Measurements from ENCODE around the gene GRM2. TPM values are rescaled to one million over a fixed set of nuclear protein-coding genes. Genes with fewer than 3 reads are reported as not detected.

Gene GRM2
- total and polyA plus RNA-seq, 2 of the 8 experiments (the other 6 are each of a cell fraction or from before 2014, with no cell fraction given), result 3.9 to 10.5 TPM

DNA sequence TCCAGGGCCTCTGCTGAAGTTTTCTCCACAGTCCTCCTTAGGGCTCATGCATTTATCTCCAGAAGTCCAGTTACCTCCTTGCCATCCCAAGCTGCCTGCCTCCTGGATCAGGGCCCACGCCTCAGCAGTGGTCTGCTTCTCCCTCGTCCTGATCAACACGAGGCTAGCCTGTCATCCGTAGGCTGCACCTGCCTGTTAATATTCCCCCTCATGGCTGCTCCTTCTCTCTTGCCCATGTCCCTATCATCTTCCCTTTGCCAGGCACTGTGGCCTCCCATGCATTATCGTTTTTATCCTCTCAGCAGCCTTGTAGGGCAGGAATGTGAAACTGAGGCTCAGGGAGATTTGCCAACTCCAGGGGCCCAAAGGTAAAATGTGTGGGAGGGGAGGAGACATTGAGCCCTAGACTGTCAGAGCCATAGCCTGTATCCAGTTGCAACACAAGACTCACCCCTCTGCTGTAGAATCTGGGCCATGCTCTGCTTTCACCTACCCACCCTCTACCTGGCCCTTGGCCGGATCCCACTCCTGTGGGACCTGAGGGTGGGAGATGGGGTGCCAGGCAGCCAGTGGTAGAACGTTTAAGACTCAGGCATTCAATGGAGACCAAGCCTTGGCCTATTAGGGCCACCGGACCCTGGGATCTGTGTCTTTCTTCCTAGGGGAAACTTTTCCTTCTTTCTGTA is 4.6 kb downstream of the GRM2 start:
- Histone ChIP-seq H3K56ac (replicated peaks; ENCODE audit: insufficient read length, low read depth, low read length) (no peak overlapping the region), H3K36me3 (ENCODE audit: control insufficient read depth in 2 of 4, insufficient read depth in 4 of 4, low read length in 3 of 4) (no peaks in the 10 kb centered on the region), H3K9me3 (ENCODE audit: insufficient read depth in 2 of 2, low read depth in 1 of 2, low read length in 1 of 2) (no peaks in the 10 kb centered on the region), H3K18ac (ENCODE audit: extremely low read depth, low read length) (no peak overlapping the region), H3K4me1 (replicated peaks in 1 of 4; ENCODE audit: control insufficient read depth in 3 of 4, insufficient read depth in 4 of 4, low read length in 3 of 4) (peaks cover 0 to 8% (median 3%) of the 10 kb centered on the region in 4 experiments; a peak in 3 of 7 replicates), H3K4me3 (ENCODE audit: extremely low read depth in 1 of 4, insufficient read depth in 2 of 4, low read depth in 3 of 4, low read length in 4 of 4) (no peak overlapping the region), H3K79me2 (ENCODE audit: control insufficient read depth in 1 of 2, insufficient read depth in 2 of 2, low read length in 2 of 2) (no peaks in the 10 kb centered on the region), H3K27ac (ENCODE audit: low read depth, low read length) (no peak overlapping the region), H2AK5ac (ENCODE audit: low read depth, low read length) (no peak overlapping the region), H3K4me2 (ENCODE audit: insufficient read depth in 1 of 2, low read depth in 2 of 2, low read length in 2 of 2) (no peak overlapping the region), H3K4ac (replicated peaks; ENCODE audit: insufficient read length, low read depth, low read length) (no peak overlapping the region), H2BK5ac (ENCODE audit: low read depth, low read length) (no peak overlapping the region), H2BK20ac (ENCODE audit: low read length) (no peak overlapping the region), H2BK12ac (ENCODE audit: low read depth, low read length) (no peak overlapping the region), H2BK15ac (ENCODE audit: low read length) (no peak overlapping the region), H3K27me3 (replicated peaks in 1 of 4; ENCODE audit: control insufficient read depth in 3 of 4, extremely low read depth in 1 of 4, insufficient read depth in 3 of 4, low read length in 3 of 4) (peaks cover 13 to 24% (median 23%) of the 10 kb centered on the region in 4 experiments; a peak in 6 of 7 replicates), H2BK120ac (replicated peaks; ENCODE audit: low read depth, low read length) (no peak overlapping the region), H4K8ac (ENCODE audit: extremely low read depth, insufficient read depth, low read length) (no peak overlapping the region), H4K20me1 (replicated peaks in 1 of 2; ENCODE audit: control insufficient read depth in 1 of 2, insufficient read depth in 2 of 2, low read length in 2 of 2) (peaks cover 2 to 9% of the 10 kb centered on the region in 2 experiments), H3K79me1 (ENCODE audit: low read depth, low read length) (no peaks in the 10 kb centered on the region), H2AFZ (ENCODE audit: low read length) (no peak overlapping the region), H3K23me2 (ENCODE audit: low read depth, low read length) (peaks cover 11% of the 10 kb centered on the region; the same call in 1 of the 2 replicates), H4K5ac (ENCODE audit: insufficient read length, low read depth, low read length) (no peak overlapping the region), H3K9ac (replicated peaks in 1 of 4; ENCODE audit: extremely low read depth in 1 of 4, low read depth in 3 of 4, low read length in 3 of 4) (no peak overlapping the region; a peak in 1 of 7 replicates), H3K14ac (ENCODE audit: insufficient read length) (no peak overlapping the region), H3K23ac (ENCODE audit: insufficient read length) (no peak overlapping the region), H4K91ac (replicated peaks; ENCODE audit: insufficient read length, low read length) (no peak overlapping the region)
- WGBS, 2 experiments (ENCODE audit: extremely low coverage in 1 of 2, insufficient coverage in 1 of 2, insufficient read length in 1 of 2, insufficient replicate concordance in 2 of 2, low coverage in 1 of 2, low lambda C conversion rate in 2 of 2, missing lambda C conversion rate in 1 of 2), result 89% methylated on average over 8 of the region's 8 CpGs; no CpG with 5 or more reads in 1 of the 2 experiments
- ChIA-PET CTCF (ENCODE audit: partially characterized antibody) (interaction anchor here (0.9 to 5.1 kb wide), 9 partner anchors 8 to 209 kb away, joined by 3 to 43 read pairs (median 4); no protein-coding TSS in a partner anchor), POLR2A (ENCODE audit: partially characterized antibody) (no interaction called here)
- DNase-seq (ENCODE audit: low read depth in 1 of 2, low spot score in 2 of 2), result no peak
- TF ChIP-seq KDM5A (IDR thresholded peaks at IDR 0.05; ENCODE audit: low read length), result no peak
- no peak for TF ChIP-seq NANOG (IDR thresholded peaks at IDR 0.05; ENCODE audit: insufficient read depth, low read depth, low read length, poor library complexity, severe bottlenecking)
- no peak for TF ChIP-seq TAF1 (IDR thresholded peaks at IDR 0.05; ENCODE audit: low read depth, low read length)
- no peak for FAIRE-seq

All from H1 (cell line).